IMR-90 (cell line): ENCODE results near the gene PARD3.

Experiments
- BHLHE40 ChIP-seq: fragments of 150-350 bp; IDR thresholded peaks from 2 replicates; pipeline ENCODE4 v1.6.1; 2016; ENCODE audit warnings: mild to moderate bottlenecking, low read depth, low read length
- CEBPB ChIP-seq: IDR thresholded peaks from 2 replicates; pipeline ENCODE4 v1.6.1; 2012; ENCODE audit warnings: low read depth, low read length, improper control_type of control experiment
- CHD1 ChIP-seq: IDR thresholded peaks from 2 replicates; pipeline ENCODE4 v1.6.1; 2012; ENCODE audit warnings: low read depth, low read length, improper control_type of control experiment
- CTCF ChIP-seq: conservative IDR thresholded peaks from 2 replicates; pipeline ENCODE4 v1.5.1; 2012; ENCODE audit warnings: mild to moderate bottlenecking, low read depth, low read length, improper control_type of control experiment
- ELK1 ChIP-seq: fragments of 150-350 bp; IDR thresholded peaks from 2 replicates; pipeline ENCODE4 v1.6.1; 2016; ENCODE audit warnings: low read depth, mild to moderate bottlenecking, low read length, moderate library complexity, borderline replicate concordance
- POLR2A ChIP-seq: IDR thresholded peaks from 2 replicates; pipeline ENCODE4 v1.6.1; 2012; ENCODE audit warnings: mild to moderate bottlenecking, low read depth, low read length
- RFX5 ChIP-seq: IDR thresholded peaks from 2 replicates; pipeline ENCODE4 v1.8.0; 2012; ENCODE audit warnings: low read depth, mild to moderate bottlenecking, low read length, moderate library complexity
- SMC3 ChIP-seq: fragments of 150-350 bp; IDR thresholded peaks from 2 replicates; pipeline ENCODE4 v1.6.1; 2016; ENCODE audit warnings: low read depth, mild to moderate bottlenecking, antibody characterized with exemption, low read length, moderate library complexity

GRCh38 chr10:34151931-34152330, 663.2 kb downstream of the PARD3 start:
- TF ChIP-seq CTCF (no peak), POLR2A (no peak), CHD1 (no peak), CEBPB (no peak), ELK1 (no peak), SMC3 (no peak), RFX5 (no peak), BHLHE40 (no peak)
